Measurements from ENCODE around the gene PMM1.
"Not testable (repeated sequence)": the region's sequence is repeated elsewhere in the genome, so short reads cannot be mapped to it uniquely, and the experiment has no call there.

Gene PMM1

GRCh38 chr22:41574847-41575381, 14.7 kb downstream of the PMM1 start:
- Histone ChIP-seq H3K27me3 (ENCODE audit: low read length) (no peaks in the 10 kb centered on the region), H3K4me3 (ENCODE audit: insufficient read depth, low read length, poor library complexity, severe bottlenecking) (no peak overlapping the region), H3K9me3 (ENCODE audit: insufficient read depth, low read length) (no peaks in the 10 kb centered on the region), H3K9me2 (replicated peaks; ENCODE audit: insufficient read depth, low read length) (no peaks in the 10 kb centered on the region), H3K79me2 (ENCODE audit: insufficient read depth, low read length) (no peaks in the 10 kb centered on the region), H3K36me3 (ENCODE audit: low read length) (no peaks in the 10 kb centered on the region), H3F3A (ENCODE audit: insufficient read depth) (no peaks in the 10 kb centered on the region), H4K20me1 (ENCODE audit: low read depth, low read length) (no peaks in the 10 kb centered on the region), H3K9ac (ENCODE audit: low read length) (no peak overlapping the region), H3K4me2 (ENCODE audit: low read depth, low read length, poor library complexity, severe bottlenecking) (no peak overlapping the region), H3K27ac (ENCODE audit: low read depth, low read length) (no peak overlapping the region), H2AFZ (ENCODE audit: low read depth, low read length, severe bottlenecking) (no peak overlapping the region)
- TF ChIP-seq CTCF (IDR thresholded peaks at IDR 0.05; ENCODE audit: insufficient read depth, low read length, poor library complexity, severe bottlenecking) = no peak
- no peak for TF ChIP-seq EZH2phosphoT487 (conservative IDR thresholded peaks at IDR 0.05; ENCODE audit: low read length)

GRCh38 chr22:41573677-41574076, 16.0 kb downstream of the PMM1 start:
- H3K4me2 ChIP-seq (ENCODE audit: low read depth, low read length, poor library complexity, severe bottlenecking) = no peak overlapping the region
- no peaks in the 10 kb centered on the region for H3F3A ChIP-seq (ENCODE audit: insufficient read depth)
- no peaks in the 10 kb centered on the region for H3K36me3 ChIP-seq (ENCODE audit: low read length)
- no peak overlapping the region for H3K4me3 ChIP-seq (ENCODE audit: insufficient read depth, low read length, poor library complexity, severe bottlenecking)
- no peaks in the 10 kb centered on the region for H3K27me3 ChIP-seq (ENCODE audit: low read length)
- no peak for TF ChIP-seq EZH2phosphoT487 (conservative IDR thresholded peaks at IDR 0.05; ENCODE audit: low read length)
- no peak for TF ChIP-seq CTCF (IDR thresholded peaks at IDR 0.05; ENCODE audit: insufficient read depth, low read length, poor library complexity, severe bottlenecking)
- H3K79me2 ChIP-seq (ENCODE audit: insufficient read depth, low read length) = no peaks in the 10 kb centered on the region
- H2AFZ ChIP-seq (ENCODE audit: low read depth, low read length, severe bottlenecking) = no peak overlapping the region
- H3K27ac ChIP-seq (ENCODE audit: low read depth, low read length) = no peak overlapping the region
- no peak overlapping the region for H3K9ac ChIP-seq (ENCODE audit: low read length)
- no peaks in the 10 kb centered on the region for H3K9me2 ChIP-seq (replicated peaks; ENCODE audit: insufficient read depth, low read length)
- no peaks in the 10 kb centered on the region for H4K20me1 ChIP-seq (ENCODE audit: low read depth, low read length)
- H3K9me3 ChIP-seq (ENCODE audit: insufficient read depth, low read length) = no peaks in the 10 kb centered on the region

GRCh38 chr22:41572305-41572704, 17.3 kb downstream of the PMM1 start:
- not testable (repeated sequence) for H4K20me1 ChIP-seq (ENCODE audit: low read depth, low read length); H3K36me3 ChIP-seq (ENCODE audit: low read length); H3F3A ChIP-seq (ENCODE audit: insufficient read depth); H3K27me3 ChIP-seq (ENCODE audit: low read length); H3K79me2 ChIP-seq (ENCODE audit: insufficient read depth, low read length); H3K27ac ChIP-seq (ENCODE audit: low read depth, low read length); H3K9me2 ChIP-seq (replicated peaks; ENCODE audit: insufficient read depth, low read length); H3K9me3 ChIP-seq (ENCODE audit: insufficient read depth, low read length); H3K9ac ChIP-seq (ENCODE audit: low read length); H3K4me3 ChIP-seq (ENCODE audit: insufficient read depth, low read length, poor library complexity, severe bottlenecking); H2AFZ ChIP-seq (ENCODE audit: low read depth, low read length, severe bottlenecking); H3K4me2 ChIP-seq (ENCODE audit: low read depth, low read length, poor library complexity, severe bottlenecking)

- Histone ChIP-seq H3K9me3 (ENCODE audit: insufficient read depth, low read length) (no peaks in the 10 kb centered on the region), H3K27me3 (ENCODE audit: low read length) (no peaks in the 10 kb centered on the region), H2AFZ (ENCODE audit: low read depth, low read length, severe bottlenecking) (no peak overlapping the region), H3K27ac (ENCODE audit: low read depth, low read length) (no peak overlapping the region), H3K9ac (ENCODE audit: low read length) (no peak overlapping the region), H3K36me3 (ENCODE audit: low read length) (no peaks in the 10 kb centered on the region), H4K20me1 (ENCODE audit: low read depth, low read length) (no peaks in the 10 kb centered on the region), H3K4me3 (ENCODE audit: insufficient read depth, low read length, poor library complexity, severe bottlenecking) (no peak overlapping the region), H3K79me2 (ENCODE audit: insufficient read depth, low read length) (no peaks in the 10 kb centered on the region), H3K4me2 (ENCODE audit: low read depth, low read length, poor library complexity, severe bottlenecking) (no peak overlapping the region), H3F3A (ENCODE audit: insufficient read depth) (no peaks in the 10 kb centered on the region), H3K9me2 (replicated peaks; ENCODE audit: insufficient read depth, low read length) (no peaks in the 10 kb centered on the region)
- TF ChIP-seq CTCF (IDR thresholded peaks at IDR 0.05; ENCODE audit: insufficient read depth, low read length, poor library complexity, severe bottlenecking) (no peak), EZH2phosphoT487 (conservative IDR thresholded peaks at IDR 0.05; ENCODE audit: low read length) (no peak)
Measured at GRCh38 chr22:41571786-41572185, 17.9 kb downstream of the PMM1 start.

Measured in SU-DHL-6 (cell line).